H1 (cell line): ENCODE data around the gene EVPL. TPM values are rescaled to one million over a fixed set of nuclear protein-coding genes. Genes with fewer than 3 reads are reported as not detected.
A peak's percentile ranks its signal among the peaks of the same experiment; 100 is the strongest.

ENCODE experiments used
- CTCF ChIA-PET: fragments of 300-600 bp; sonication (Branson Sonifier 250); formaldehyde crosslinking; loops from one replicate; lab custom pipeline; 2021; ENCODE audit not compliant: partially characterized antibody; lab: Charles Lee
- POLR2A ChIA-PET: fragments of 300-600 bp; sonication (Branson Sonifier 250); formaldehyde crosslinking; loops from one replicate; lab custom pipeline; 2021; ENCODE audit warnings: inconsistent platforms; ENCODE audit not compliant: partially characterized antibody; lab: Charles Lee
- DNase-seq, 2 experiments: peaks; one replicate each; pipeline versions ENCODE4 v3.0.0 to v3.0.0-alpha.2; 2010 to 2022; ENCODE audit warnings: low spot score in 2 of 2, low read depth in 1 of 2, mixed read lengths in 1 of 2
- FAIRE-seq: peaks from 2 replicates; lab custom pipeline; 2011; peaks lifted over from hg19 to GRCh38; lab: Jason Lieb, UNC
- H2AFZ ChIP-seq: 2 replicates; pipeline ENCODE4 v1.8.1; 2012; ENCODE audit warnings: low read length, inconsistent platforms
- H2AK5ac ChIP-seq: 2 replicates; pipeline ENCODE4 v1.6.1; 2013; ENCODE audit warnings: low read depth, low read length
- H2BK120ac ChIP-seq: replicated peaks from 2 replicates; pipeline ENCODE3; 2013; ENCODE audit warnings: low read depth, low read length, inconsistent platforms
- H2BK12ac ChIP-seq: 2 replicates; pipeline ENCODE4 v1.6.1; 2013; ENCODE audit warnings: low read depth, low read length
- H2BK15ac ChIP-seq: 2 replicates; pipeline ENCODE4 v1.6.1; 2013; ENCODE audit warnings: low read length
- H2BK20ac ChIP-seq: 2 replicates; pipeline ENCODE4 v1.6.1; 2013; ENCODE audit warnings: low read length
- H2BK5ac ChIP-seq: 2 replicates; pipeline ENCODE4 v1.6.1; 2013; ENCODE audit warnings: low read depth, low read length
- H3K14ac ChIP-seq: 2 replicates; pipeline ENCODE4 v1.6.1; 2013; ENCODE audit warnings: inconsistent platforms; ENCODE audit not compliant: insufficient read length
- H3K18ac ChIP-seq: 2 replicates; pipeline ENCODE4 v1.6.1; 2013; ENCODE audit warnings: low read length; ENCODE audit errors: extremely low read depth
- H3K23ac ChIP-seq: 2 replicates; pipeline ENCODE4 v1.6.1; 2013; ENCODE audit warnings: inconsistent platforms; ENCODE audit not compliant: insufficient read length
- H3K23me2 ChIP-seq: 2 replicates; pipeline ENCODE4 v1.6.1; 2013; ENCODE audit warnings: low read depth, low read length
- H3K27ac ChIP-seq: 2 replicates; pipeline ENCODE4 v1.6.1; 2011; ENCODE audit warnings: low read depth, low read length, inconsistent platforms
- H3K27me3 ChIP-seq, 4 experiments: replicated peaks in 1 of 4; 1 replicate in 1 of 4; 2 replicates in 3 of 4; pipeline versions ENCODE4 v1.6.1 to v1.8.1; 2011 to 2013; ENCODE audit warnings: low read length in 3 of 4, mild to moderate bottlenecking in 3 of 4, inconsistent platforms in 2 of 4, mixed read lengths in 2 of 4, moderate library complexity in 1 of 4; ENCODE audit not compliant: control insufficient read depth in 3 of 4, insufficient read depth in 3 of 4; ENCODE audit errors: extremely low read depth in 1 of 4
- H3K36me3 ChIP-seq, 4 experiments: 2 replicates each; pipeline versions ENCODE4 v1.6.1 to v1.8.1; 2011 to 2013; ENCODE audit warnings: mild to moderate bottlenecking in 4 of 4, low read length in 3 of 4, moderate library complexity in 2 of 4, control low read depth in 1 of 4, inconsistent platforms in 1 of 4; ENCODE audit not compliant: insufficient read depth in 4 of 4, control insufficient read depth in 2 of 4
- H3K4ac ChIP-seq: replicated peaks from 2 replicates; pipeline ENCODE3; 2013; ENCODE audit warnings: low read length, low read depth, mixed read lengths, inconsistent platforms; ENCODE audit not compliant: insufficient read length
- H3K4me1 ChIP-seq, 4 experiments: replicated peaks in 1 of 4; 1 replicate in 1 of 4; 2 replicates in 3 of 4; pipeline versions ENCODE4 v1.6.1 to v1.8.1; 2011 to 2013; ENCODE audit warnings: low read length in 3 of 4, inconsistent platforms in 2 of 4, mixed read lengths in 1 of 4; ENCODE audit not compliant: insufficient read depth in 4 of 4, control insufficient read depth in 3 of 4
- H3K4me2 ChIP-seq, 2 experiments: 2 replicates each; pipeline versions ENCODE4 v1.6.1 to v1.8.1; 2011 to 2013; ENCODE audit warnings: low read depth in 2 of 2, low read length in 2 of 2, control low read depth in 1 of 2, inconsistent platforms in 1 of 2, mild to moderate bottlenecking in 1 of 2; ENCODE audit not compliant: insufficient read depth in 1 of 2
- H3K4me3 ChIP-seq, 4 experiments: fragments of 200-600, 300-600 bp in 1 of 4; sonication (generic), shearing (Covaris generic), sonication (Bioruptor Twin) in 1 of 4; 2 replicates each; pipeline versions ENCODE4 v1.5.1 to v1.8.1; 2011 to 2016; ENCODE audit warnings: low read length in 4 of 4, low read depth in 3 of 4, control low read depth in 2 of 4, inconsistent platforms in 2 of 4, mild to moderate bottlenecking in 2 of 4, mixed read lengths in 1 of 4, moderate library complexity in 1 of 4; ENCODE audit not compliant: insufficient read depth in 2 of 4; ENCODE audit errors: extremely low read depth in 1 of 4
- H3K56ac ChIP-seq: replicated peaks from 2 replicates; pipeline ENCODE3; 2013; ENCODE audit warnings: low read depth, mild to moderate bottlenecking, mixed read lengths, low read length, inconsistent platforms; ENCODE audit not compliant: insufficient read length
- H3K79me1 ChIP-seq: 2 replicates; pipeline ENCODE4 v1.6.1; 2013; ENCODE audit warnings: low read depth, low read length, control low read depth
- H3K79me2 ChIP-seq, 2 experiments: 2 replicates each; pipeline versions ENCODE4 v1.6.1 to v1.8.1; 2012 to 2013; ENCODE audit warnings: low read length in 2 of 2, mild to moderate bottlenecking in 2 of 2, inconsistent platforms in 1 of 2; ENCODE audit not compliant: insufficient read depth in 2 of 2, control insufficient read depth in 1 of 2
- H3K9ac ChIP-seq, 4 experiments: replicated peaks in 1 of 4; 1 replicate in 1 of 4; 2 replicates in 3 of 4; pipeline versions ENCODE4 v1.6.1 to v1.8.1; 2011 to 2013; ENCODE audit warnings: low read depth in 3 of 4, low read length in 3 of 4, control low read depth in 2 of 4, mild to moderate bottlenecking in 2 of 4, moderate library complexity in 2 of 4, inconsistent platforms in 1 of 4; ENCODE audit errors: extremely low read depth in 1 of 4
- H3K9me3 ChIP-seq, 2 experiments: 2 replicates each; pipeline versions ENCODE4 v1.6.1 to v1.8.1; 2012 to 2013; ENCODE audit warnings: mild to moderate bottlenecking in 2 of 2, moderate library complexity in 2 of 2, control low read depth in 1 of 2, inconsistent platforms in 1 of 2, low read depth in 1 of 2, low read length in 1 of 2, mixed read lengths in 1 of 2; ENCODE audit not compliant: insufficient read depth in 2 of 2
- H4K20me1 ChIP-seq, 2 experiments: replicated peaks in 1 of 2; 2 replicates each; pipeline versions ENCODE3 to v1.8.1; 2011 to 2013; ENCODE audit warnings: inconsistent platforms in 2 of 2, low read length in 2 of 2, mild to moderate bottlenecking in 1 of 2; ENCODE audit not compliant: insufficient read depth in 2 of 2, control insufficient read depth in 1 of 2
- H4K5ac ChIP-seq: 2 replicates; pipeline ENCODE4 v1.6.1; 2013; ENCODE audit warnings: low read length, low read depth, mixed read lengths, inconsistent platforms; ENCODE audit not compliant: insufficient read length
- H4K8ac ChIP-seq: 2 replicates; pipeline ENCODE4 v1.8.0; 2013; ENCODE audit warnings: mild to moderate bottlenecking, moderate library complexity, low read length, inconsistent platforms; ENCODE audit not compliant: insufficient read depth; ENCODE audit errors: extremely low read depth
- H4K91ac ChIP-seq: replicated peaks from 2 replicates; pipeline ENCODE3; 2013; ENCODE audit warnings: low read length, mixed read lengths, inconsistent platforms; ENCODE audit not compliant: insufficient read length
- CBX5 ChIP-seq: fragments of 300-800, 300-1000 bp; sonication (generic); IDR thresholded peaks from 2 replicates; pipeline ENCODE4 v1.7.1; 2016; ENCODE audit warnings: antibody characterized with exemption, low read length, low read depth
- EGR1 ChIP-seq: IDR thresholded peaks from 2 replicates; pipeline ENCODE4 v1.6.1; 2011; ENCODE audit warnings: low read depth, low read length, borderline replicate concordance
- EZH2 ChIP-seq: fragments of 200-600 bp; sonication (generic); IDR thresholded peaks from 2 replicates; pipeline ENCODE4 v1.7.1; 2012; ENCODE audit warnings: low read depth, mild to moderate bottlenecking, moderate library complexity, low read length, inconsistent platforms; ENCODE audit not compliant: severe bottlenecking
- GTF2F1 ChIP-seq: IDR thresholded peaks from 2 replicates; pipeline ENCODE4 v1.6.1; 2012; ENCODE audit warnings: low read depth, low read length, improper control_type of control experiment, borderline replicate concordance
- HDAC2 ChIP-seq, 2 experiments: fragments of 300-600 bp in 1 of 2; sonication (generic) in 1 of 2; IDR thresholded peaks; 2 replicates each; pipeline ENCODE4 v1.6.1; 2011 to 2012; ENCODE audit warnings: low read depth in 2 of 2, low read length in 2 of 2, mild to moderate bottlenecking in 2 of 2, moderate library complexity in 2 of 2, borderline replicate concordance in 1 of 2, inconsistent platforms in 1 of 2
- MAX ChIP-seq: IDR thresholded peaks from 2 replicates; pipeline ENCODE4 v1.6.1; 2012; ENCODE audit warnings: inconsistent platforms
- PHF8 ChIP-seq: fragments of 200-600 bp; sonication (generic); conservative IDR thresholded peaks from 2 replicates; pipeline ENCODE4 v1.7.1; 2012; ENCODE audit warnings: low read depth, mild to moderate bottlenecking, inconsistent platforms, low read length, moderate library complexity
- SP1 ChIP-seq: IDR thresholded peaks from 2 replicates; pipeline ENCODE4 v1.6.1; 2011; ENCODE audit warnings: low read depth, low read length
- SP4 ChIP-seq: IDR thresholded peaks from 2 replicates; pipeline ENCODE4 v1.6.1; 2012; ENCODE audit warnings: low read length, inconsistent platforms
- SUZ12 ChIP-seq: fragments of 200-600 bp; sonication (generic); IDR thresholded peaks from 2 replicates; pipeline ENCODE4 v1.6.1; 2012; ENCODE audit warnings: mild to moderate bottlenecking, inconsistent platforms, low read length, moderate library complexity, mixed read lengths
- TAF7 ChIP-seq: optimal IDR thresholded peaks from 2 replicates; pipeline ENCODE3; 2011; ENCODE audit warnings: low read depth, mild to moderate bottlenecking, inconsistent platforms, low read length, moderate library complexity, borderline replicate concordance
- WGBS, 2 experiments: shearing (Covaris generic) in 1 of 2; methylation state at CpG; one replicate each; pipeline versions ENCODE4 v1.1.6 to v1.1.7; 2013 to 2015; ENCODE audit warnings: low lambda C conversion rate in 2 of 2, mixed read lengths in 2 of 2, inconsistent platforms in 1 of 2, low coverage in 1 of 2, missing lambda C conversion rate in 1 of 2; ENCODE audit not compliant: insufficient replicate concordance in 2 of 2, insufficient coverage in 1 of 2, insufficient read length in 1 of 2; ENCODE audit errors: extremely low coverage in 1 of 2, missing lambda C conversion rate in 1 of 2; 5-methylcytosine and 5-hydroxymethylcytosine counted together
- polyA plus RNA-seq, 7 experiments: library from polyadenylated mRNA; depleted of rRNA in 3 of 7; stranded (reverse) in 5 of 7; unstranded in 2 of 7; fragments of >200 nt in 5 of 7; fragments of 200-250 nt in 2 of 7; gene quantifications; 1 replicate in 5 of 7; 2 replicates in 1 of 7; 4 replicates in 1 of 7; pipeline versions ENCODE4 v1.2.1 to v1.2.3, GENCODE V29; 2011 to 2013; ENCODE audit warnings: missing spikeins in 2 of 7, mixed read lengths in 2 of 7
- total RNA-seq: library from RNA; stranded (reverse); fragmentation: NEBNext Ultra II Directional; extraction: Animal tissue kit (Norgen Biotek cat#: 25700); gene quantifications from 2 replicates; pipeline ENCODE4 v1.2.1, GENCODE V29; 2021

EVPL gene
- total and polyA plus RNA-seq, 2 of the 8 experiments (the other 6 are each of a cell fraction or from before 2014, with no cell fraction given), result 0.20 to 0.99 TPM

DNA sequence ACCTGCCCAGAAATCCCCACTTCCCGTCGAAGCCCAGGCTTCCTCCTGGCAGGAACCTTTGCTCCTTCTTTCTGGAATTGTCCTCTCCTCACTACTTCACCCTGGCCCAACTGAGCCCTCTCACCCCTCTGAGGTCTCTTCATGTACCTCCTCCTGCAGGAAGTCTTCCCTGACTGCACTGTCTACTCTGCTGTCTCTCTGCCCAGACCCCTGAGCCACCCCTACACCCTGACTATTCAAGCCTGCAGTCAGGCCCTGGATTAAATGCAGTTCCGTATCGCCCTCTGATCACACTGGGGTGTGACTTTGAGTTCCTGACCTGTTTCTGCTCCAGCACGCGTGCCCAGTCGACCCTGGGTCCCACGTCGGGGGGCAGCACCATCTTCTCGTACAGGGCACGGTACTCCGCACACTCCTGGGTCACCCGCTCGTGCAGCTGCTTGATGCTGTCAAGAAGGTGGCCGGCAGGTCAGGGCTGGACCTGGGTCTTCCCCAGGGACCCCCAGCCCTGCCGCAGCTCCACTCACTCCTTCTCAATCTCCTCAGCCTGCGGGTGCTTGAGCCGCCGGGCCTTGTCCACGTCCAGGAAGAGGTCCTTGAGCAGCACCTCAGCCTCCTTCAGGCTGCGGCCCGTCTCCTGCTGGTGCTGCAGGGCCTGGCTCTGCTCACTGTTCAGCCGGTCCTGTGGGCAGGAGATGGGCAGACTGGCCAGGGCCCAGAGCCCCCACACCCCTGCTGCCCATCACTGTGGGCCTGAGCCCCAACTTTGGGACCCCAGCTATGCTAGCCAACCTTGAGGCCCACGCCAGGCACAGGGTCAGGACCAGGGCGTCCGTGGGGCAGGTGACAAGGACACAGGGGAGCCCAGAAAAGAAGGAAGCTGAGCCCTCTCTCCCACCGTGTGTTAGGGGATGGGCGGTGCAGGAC is 3.9 kb downstream of the EVPL start:
- Histone ChIP-seq H3K79me2 (no peaks in the 10 kb centered on the region), H3K4ac (no peak overlapping the region), H2BK120ac (no peak overlapping the region), H2AK5ac (no peak overlapping the region), H4K20me1 (no peaks in the 10 kb centered on the region), H3K27me3 (no peaks in the 10 kb centered on the region), H3K56ac (no peak overlapping the region), H4K8ac (no peak overlapping the region; the same call in 1 of the 2 replicates), H3K9ac (no peak overlapping the region), H3K4me1 (peaks cover 0 to 3% (median 1%) of the 10 kb centered on the region in 4 experiments; a peak in 3 of 7 replicates), H2BK5ac (no peak overlapping the region), H3K14ac (no peak overlapping the region), H4K5ac (no peak overlapping the region), H3K4me2 (no peak overlapping the region), H2AFZ (no peak overlapping the region), H3K9me3 (no peaks in the 10 kb centered on the region), H3K36me3 (no peaks in the 10 kb centered on the region), H2BK12ac (no peak overlapping the region), H3K23me2 (no peaks in the 10 kb centered on the region), H3K27ac (no peak overlapping the region), H3K4me3 (no peak overlapping the region), H3K23ac (no peak overlapping the region), H2BK20ac (no peak overlapping the region), H3K79me1 (no peaks in the 10 kb centered on the region), H3K18ac (no peak overlapping the region), H4K91ac (no peak overlapping the region), H2BK15ac (0 out of 2 replicates have a peak overlapping the region, but pooled peaks have one; percentile 46)
- DNase-seq, result no peak
- no peak for FAIRE-seq
- 95% methylated on average over 26 of the region's 28 CpGs; no CpG with 5 or more reads in 1 of the 2 experiments for WGBS, 2 experiments
- CTCF ChIA-PET, result interaction anchor here (0.9 to 32.0 kb wide), 4 partner anchors 9 to 112 kb away, joined by 3 to 885 read pairs (median 6); partner anchors contain the start of genes MRPL38 and TRIM65
- POLR2A ChIA-PET, result interaction anchor here (1.6 to 1.8 kb wide), 2 partner anchors 9 to 15 kb away, joined by 4 to 5 read pairs; no protein-coding TSS in a partner anchor
- TF ChIP-seq GTF2F1 (no peak), EZH2 (no peak), SP4 (no peak), SP1 (no peak), PHF8 (no peak), EGR1 (no peak), HDAC2 (IDR thresholded peaks at IDR 0.05; ENCODE audit: borderline replicate concordance in 1 of 2, low read depth in 2 of 2, low read length in 2 of 2) (no peak), CBX5 (no peak), TAF7 (no peak), SUZ12 (no peak), MAX (no peak)
